SK-N-SH treated with all-trans-retinoic acid at 6 μM for 48 hours (cell line): ENCODE results near the gene DOLK.
"Not testable (repeated sequence)": the region's sequence is repeated elsewhere in the genome, so short reads cannot be mapped to it uniquely, and the experiment has no call there.

Experiments
- ATAC-seq: fragments of 200-7000 bp; cut with Tn5 transposase; 3 replicates; pipeline ENCODE4 v1.9.1; 2020; ENCODE audit warnings: mild to moderate bottlenecking, moderate library complexity
- ARNTL ChIP-seq: fragments of 450-650 bp; formaldehyde crosslinking; IDR thresholded peaks from 2 replicates; pipeline ENCODE4 v1.5.0; 2020; ENCODE audit warnings: low read depth, mild to moderate bottlenecking, moderate library complexity, borderline replicate concordance
- CSDC2 ChIP-seq: fragments of 250-450 bp; sonication (Bioruptor Pico); IDR thresholded peaks from 2 replicates; pipeline ENCODE4 v1.5.0; 2020; ENCODE audit warnings: mild to moderate bottlenecking, moderate library complexity
- ESRRG ChIP-seq: fragments of 250-450 bp; sonication (Bioruptor Pico); IDR thresholded peaks from 2 replicates; pipeline ENCODE4 v1.6.1; 2021; ENCODE audit warnings: mild to moderate bottlenecking
- GLIS3 ChIP-seq: fragments of 250-450 bp; sonication (Bioruptor Pico); IDR thresholded peaks from 2 replicates; pipeline ENCODE4 v1.5.0; 2020; ENCODE audit warnings: mild to moderate bottlenecking, moderate library complexity
- ISL1 ChIP-seq: fragments of 250-450 bp; sonication (Bioruptor Pico); IDR thresholded peaks from 2 replicates; pipeline ENCODE4 v2.1.2; 2022; ENCODE audit warnings: mild to moderate bottlenecking, moderate library complexity
- OSR1 ChIP-seq: fragments of 250-450 bp; sonication (Bioruptor Pico); IDR thresholded peaks from 2 replicates; pipeline ENCODE4 v1.8.0; 2022; ENCODE audit warnings: moderate library complexity, mild to moderate bottlenecking, inconsistent platforms
- PPARA ChIP-seq: fragments of 250-450 bp; sonication (Bioruptor Pico); IDR thresholded peaks from 2 replicates; pipeline ENCODE4 v1.5.0; 2020; ENCODE audit warnings: mild to moderate bottlenecking, borderline replicate concordance
- RARB ChIP-seq: fragments of 250-450 bp; sonication (Bioruptor Pico); IDR thresholded peaks from 2 replicates; pipeline ENCODE4 v1.8.0; 2021; ENCODE audit warnings: mild to moderate bottlenecking, moderate library complexity
- SNAI2 ChIP-seq: fragments of 250-450 bp; sonication (Bioruptor Pico); IDR thresholded peaks from 2 replicates; pipeline ENCODE4 v1.5.0; 2020; ENCODE audit warnings: mild to moderate bottlenecking, moderate library complexity
- TCF4 ChIP-seq: fragments of 250-450 bp; sonication (Bioruptor Pico); IDR thresholded peaks from 2 replicates; pipeline ENCODE4 v1.8.0; 2021; ENCODE audit warnings: mild to moderate bottlenecking, moderate library complexity, borderline replicate concordance
- TOX ChIP-seq: fragments of 250-450 bp; sonication (Bioruptor Pico); IDR thresholded peaks from 2 replicates; pipeline ENCODE4 v1.8.0; 2021; ENCODE audit warnings: mild to moderate bottlenecking, moderate library complexity, borderline replicate concordance
- ZC3H10 ChIP-seq: fragments of 250-450 bp; sonication (Bioruptor Pico); IDR thresholded peaks from 2 replicates; pipeline ENCODE4 v1.5.1; 2021; ENCODE audit warnings: mild to moderate bottlenecking, moderate library complexity
- ZFP3 ChIP-seq: fragments of 250-450 bp; sonication (Bioruptor Pico); IDR thresholded peaks from 2 replicates; pipeline ENCODE4 v1.5.0; 2020; ENCODE audit warnings: mild to moderate bottlenecking, moderate library complexity
- ZFP30 ChIP-seq: fragments of 450-650 bp; formaldehyde crosslinking; IDR thresholded peaks from 2 replicates; pipeline ENCODE4 v1.5.0; 2022; ENCODE audit warnings: mild to moderate bottlenecking, moderate library complexity
- ZNF565 ChIP-seq: fragments of 450-650 bp; formaldehyde crosslinking; conservative IDR thresholded peaks from 2 replicates; pipeline ENCODE4 v1.5.0; 2020; ENCODE audit warnings: low read depth, mild to moderate bottlenecking, moderate library complexity
- ZNF70 ChIP-seq: fragments of 450-650 bp; formaldehyde crosslinking; IDR thresholded peaks from 2 replicates; pipeline ENCODE4 v1.5.0; 2020; ENCODE audit warnings: mild to moderate bottlenecking, moderate library complexity
- ZNF8 ChIP-seq: fragments of 450-650 bp; formaldehyde crosslinking; IDR thresholded peaks from 2 replicates; pipeline ENCODE4 v1.5.0; 2020; ENCODE audit warnings: mild to moderate bottlenecking, moderate library complexity
- TF ChIP-seq, protein P1 (sequence below): fragments of 250-450 bp; sonication (Bioruptor Pico); IDR thresholded peaks from 2 replicates; pipeline ENCODE4 v1.8.0; 2020; ENCODE audit warnings: mild to moderate bottlenecking, moderate library complexity, borderline replicate concordance
- TF ChIP-seq, protein P2 (sequence below): fragments of 250-450 bp; sonication (Bioruptor Pico); IDR thresholded peaks from 2 replicates; pipeline ENCODE4 v1.5.1; 2021; ENCODE audit warnings: mild to moderate bottlenecking, moderate library complexity
- TF ChIP-seq, protein P3 (sequence below): fragments of 250-450 bp; sonication (Bioruptor Pico); IDR thresholded peaks from 2 replicates; pipeline ENCODE4 v1.5.0; 2020; ENCODE audit warnings: mild to moderate bottlenecking, moderate library complexity
- TF ChIP-seq, protein P4 (sequence below): fragments of 250-450 bp; sonication (Bioruptor Pico); IDR thresholded peaks from 2 replicates; pipeline ENCODE4 v1.8.0; 2021; ENCODE audit warnings: low read depth, mild to moderate bottlenecking, moderate library complexity, borderline replicate concordance
- TF ChIP-seq, protein P5 (sequence below): fragments of 250-450 bp; sonication (Bioruptor Pico); IDR thresholded peaks from 2 replicates; pipeline ENCODE4 v1.5.1; 2020; ENCODE audit warnings: low read depth, mild to moderate bottlenecking, moderate library complexity

DOLK gene

DNA sequence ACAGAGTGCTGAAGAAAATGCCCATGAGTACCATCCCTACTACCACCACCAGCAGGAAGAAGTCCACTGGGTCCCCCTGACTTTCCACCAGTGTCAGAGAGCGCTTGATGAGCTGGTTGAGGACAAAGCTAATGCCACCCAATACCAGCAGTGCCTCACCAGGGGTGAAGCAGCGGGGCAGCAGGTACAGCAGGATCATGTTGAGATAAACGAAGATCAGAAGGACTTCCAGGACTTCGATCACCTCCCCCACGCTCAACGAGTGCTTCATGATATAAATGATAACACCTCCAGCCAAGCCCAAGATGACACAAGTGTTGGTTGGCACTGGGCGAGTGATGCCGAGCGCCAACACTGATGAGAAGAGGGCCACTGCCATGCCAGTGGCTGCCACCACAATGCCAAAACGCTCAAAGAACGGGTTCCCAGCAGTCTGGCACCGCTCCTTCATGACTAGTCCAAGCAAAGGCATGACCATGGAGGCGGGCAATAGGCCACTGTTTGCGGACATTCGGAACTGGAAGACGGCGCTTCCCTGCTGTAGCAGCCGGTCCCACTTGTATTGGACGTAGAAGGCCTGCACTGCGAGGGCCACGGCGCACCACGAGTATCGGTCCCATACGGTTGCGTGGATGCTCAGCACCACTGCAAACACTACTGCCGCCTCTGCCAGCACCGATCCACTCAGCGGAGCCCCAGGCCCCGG lies 679 bp downstream of the DOLK start:
- ATAC-seq: peak; percentile 50
- TF ChIP-seq, protein P1, sequence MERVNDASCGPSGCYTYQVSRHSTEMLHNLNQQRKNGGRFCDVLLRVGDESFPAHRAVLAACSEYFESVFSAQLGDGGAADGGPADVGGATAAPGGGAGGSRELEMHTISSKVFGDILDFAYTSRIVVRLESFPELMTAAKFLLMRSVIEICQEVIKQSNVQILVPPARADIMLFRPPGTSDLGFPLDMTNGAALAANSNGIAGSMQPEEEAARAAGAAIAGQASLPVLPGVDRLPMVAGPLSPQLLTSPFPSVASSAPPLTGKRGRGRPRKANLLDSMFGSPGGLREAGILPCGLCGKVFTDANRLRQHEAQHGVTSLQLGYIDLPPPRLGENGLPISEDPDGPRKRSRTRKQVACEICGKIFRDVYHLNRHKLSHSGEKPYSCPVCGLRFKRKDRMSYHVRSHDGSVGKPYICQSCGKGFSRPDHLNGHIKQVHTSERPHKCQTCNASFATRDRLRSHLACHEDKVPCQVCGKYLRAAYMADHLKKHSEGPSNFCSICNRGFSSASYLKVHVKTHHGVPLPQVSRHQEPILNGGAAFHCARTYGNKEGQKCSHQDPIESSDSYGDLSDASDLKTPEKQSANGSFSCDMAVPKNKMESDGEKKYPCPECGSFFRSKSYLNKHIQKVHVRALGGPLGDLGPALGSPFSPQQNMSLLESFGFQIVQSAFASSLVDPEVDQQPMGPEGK (CRISPR knock-in tag): no peak
- TF ChIP-seq ESRRG (CRISPR knock-in tag) (no peak), SNAI2 (CRISPR knock-in tag) (no peak), ZNF8 (CRISPR knock-in tag) (no peak), ZC3H10 (CRISPR knock-in tag) (no peak), RARB (no peak), ZFP30 (CRISPR knock-in tag) (no peak), ZNF565 (CRISPR knock-in tag) (no peak), ZFP3 (no peak), OSR1 (CRISPR knock-in tag) (no peak), ARNTL (CRISPR knock-in tag) (no peak), ZNF70 (CRISPR knock-in tag) (no peak), GLIS3 (CRISPR knock-in tag) (no peak)
- TF ChIP-seq, protein P2, sequence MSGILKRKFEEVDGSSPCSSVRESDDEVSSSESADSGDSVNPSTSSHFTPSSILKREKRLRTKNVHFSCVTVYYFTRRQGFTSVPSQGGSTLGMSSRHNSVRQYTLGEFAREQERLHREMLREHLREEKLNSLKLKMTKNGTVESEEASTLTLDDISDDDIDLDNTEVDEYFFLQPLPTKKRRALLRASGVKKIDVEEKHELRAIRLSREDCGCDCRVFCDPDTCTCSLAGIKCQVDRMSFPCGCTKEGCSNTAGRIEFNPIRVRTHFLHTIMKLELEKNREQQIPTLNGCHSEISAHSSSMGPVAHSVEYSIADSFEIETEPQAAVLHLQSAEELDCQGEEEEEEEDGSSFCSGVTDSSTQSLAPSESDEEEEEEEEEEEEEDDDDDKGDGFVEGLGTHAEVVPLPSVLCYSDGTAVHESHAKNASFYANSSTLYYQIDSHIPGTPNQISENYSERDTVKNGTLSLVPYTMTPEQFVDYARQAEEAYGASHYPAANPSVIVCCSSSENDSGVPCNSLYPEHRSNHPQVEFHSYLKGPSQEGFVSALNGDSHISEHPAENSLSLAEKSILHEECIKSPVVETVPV (CRISPR knock-in tag): no peak
- TF ChIP-seq, protein P3, sequence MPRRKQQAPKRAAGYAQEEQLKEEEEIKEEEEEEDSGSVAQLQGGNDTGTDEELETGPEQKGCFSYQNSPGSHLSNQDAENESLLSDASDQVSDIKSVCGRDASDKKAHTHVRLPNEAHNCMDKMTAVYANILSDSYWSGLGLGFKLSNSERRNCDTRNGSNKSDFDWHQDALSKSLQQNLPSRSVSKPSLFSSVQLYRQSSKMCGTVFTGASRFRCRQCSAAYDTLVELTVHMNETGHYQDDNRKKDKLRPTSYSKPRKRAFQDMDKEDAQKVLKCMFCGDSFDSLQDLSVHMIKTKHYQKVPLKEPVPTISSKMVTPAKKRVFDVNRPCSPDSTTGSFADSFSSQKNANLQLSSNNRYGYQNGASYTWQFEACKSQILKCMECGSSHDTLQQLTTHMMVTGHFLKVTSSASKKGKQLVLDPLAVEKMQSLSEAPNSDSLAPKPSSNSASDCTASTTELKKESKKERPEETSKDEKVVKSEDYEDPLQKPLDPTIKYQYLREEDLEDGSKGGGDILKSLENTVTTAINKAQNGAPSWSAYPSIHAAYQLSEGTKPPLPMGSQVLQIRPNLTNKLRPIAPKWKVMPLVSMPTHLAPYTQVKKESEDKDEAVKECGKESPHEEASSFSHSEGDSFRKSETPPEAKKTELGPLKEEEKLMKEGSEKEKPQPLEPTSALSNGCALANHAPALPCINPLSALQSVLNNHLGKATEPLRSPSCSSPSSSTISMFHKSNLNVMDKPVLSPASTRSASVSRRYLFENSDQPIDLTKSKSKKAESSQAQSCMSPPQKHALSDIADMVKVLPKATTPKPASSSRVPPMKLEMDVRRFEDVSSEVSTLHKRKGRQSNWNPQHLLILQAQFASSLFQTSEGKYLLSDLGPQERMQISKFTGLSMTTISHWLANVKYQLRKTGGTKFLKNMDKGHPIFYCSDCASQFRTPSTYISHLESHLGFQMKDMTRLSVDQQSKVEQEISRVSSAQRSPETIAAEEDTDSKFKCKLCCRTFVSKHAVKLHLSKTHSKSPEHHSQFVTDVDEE (CRISPR knock-in tag): no peak
- TF ChIP-seq, protein P4, sequence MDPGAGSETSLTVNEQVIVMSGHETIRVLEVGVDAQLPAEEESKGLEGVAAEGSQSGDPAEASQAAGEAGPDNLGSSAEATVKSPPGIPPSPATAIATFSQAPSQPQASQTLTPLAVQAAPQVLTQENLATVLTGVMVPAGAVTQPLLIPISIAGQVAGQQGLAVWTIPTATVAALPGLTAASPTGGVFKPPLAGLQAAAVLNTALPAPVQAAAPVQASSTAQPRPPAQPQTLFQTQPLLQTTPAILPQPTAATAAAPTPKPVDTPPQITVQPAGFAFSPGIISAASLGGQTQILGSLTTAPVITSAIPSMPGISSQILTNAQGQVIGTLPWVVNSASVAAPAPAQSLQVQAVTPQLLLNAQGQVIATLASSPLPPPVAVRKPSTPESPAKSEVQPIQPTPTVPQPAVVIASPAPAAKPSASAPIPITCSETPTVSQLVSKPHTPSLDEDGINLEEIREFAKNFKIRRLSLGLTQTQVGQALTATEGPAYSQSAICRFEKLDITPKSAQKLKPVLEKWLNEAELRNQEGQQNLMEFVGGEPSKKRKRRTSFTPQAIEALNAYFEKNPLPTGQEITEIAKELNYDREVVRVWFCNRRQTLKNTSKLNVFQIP: no peak
- TF ChIP-seq, protein P5, sequence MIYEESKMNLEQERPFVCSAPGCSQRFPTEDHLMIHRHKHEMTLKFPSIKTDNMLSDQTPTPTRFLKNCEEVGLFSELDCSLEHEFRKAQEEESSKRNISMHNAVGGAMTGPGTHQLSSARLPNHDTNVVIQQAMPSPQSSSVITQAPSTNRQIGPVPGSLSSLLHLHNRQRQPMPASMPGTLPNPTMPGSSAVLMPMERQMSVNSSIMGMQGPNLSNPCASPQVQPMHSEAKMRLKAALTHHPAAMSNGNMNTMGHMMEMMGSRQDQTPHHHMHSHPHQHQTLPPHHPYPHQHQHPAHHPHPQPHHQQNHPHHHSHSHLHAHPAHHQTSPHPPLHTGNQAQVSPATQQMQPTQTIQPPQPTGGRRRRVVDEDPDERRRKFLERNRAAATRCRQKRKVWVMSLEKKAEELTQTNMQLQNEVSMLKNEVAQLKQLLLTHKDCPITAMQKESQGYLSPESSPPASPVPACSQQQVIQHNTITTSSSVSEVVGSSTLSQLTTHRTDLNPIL (CRISPR knock-in tag): no peak

DNA sequence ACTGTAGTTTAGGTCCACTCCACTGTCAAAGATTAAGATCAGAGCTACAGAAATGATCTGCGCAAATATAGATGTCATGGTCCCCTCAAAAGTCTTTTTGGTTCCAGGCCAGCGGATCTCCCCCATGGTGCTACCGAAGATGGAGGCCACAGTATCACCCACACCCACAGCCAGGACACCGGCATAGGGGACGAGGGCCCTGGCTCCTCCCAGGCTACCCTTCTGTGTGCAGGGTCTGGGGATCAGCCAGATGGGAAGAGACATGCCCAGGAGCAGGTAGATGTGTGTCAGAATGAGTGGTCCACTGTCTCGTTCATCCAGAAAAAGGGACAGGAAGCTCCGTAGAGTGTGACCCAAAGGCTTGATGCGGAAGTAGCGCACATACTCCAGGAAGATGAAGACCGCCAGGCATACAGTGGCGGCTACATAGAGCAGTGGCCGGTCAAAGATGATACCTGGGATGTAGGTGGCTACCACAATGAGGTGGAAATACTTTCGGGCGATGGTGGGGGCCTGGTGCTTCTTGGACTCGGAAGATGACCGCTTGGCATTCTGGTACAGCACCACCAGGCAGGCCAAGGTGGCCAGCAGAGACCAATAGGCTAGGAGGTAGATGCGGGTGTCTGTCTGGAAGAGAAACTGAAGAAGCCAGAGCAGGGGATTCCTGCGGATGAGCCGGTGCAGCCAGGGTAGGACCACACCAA lies 1.5 kb downstream of the DOLK start:
- ATAC-seq: no peak

DNA sequence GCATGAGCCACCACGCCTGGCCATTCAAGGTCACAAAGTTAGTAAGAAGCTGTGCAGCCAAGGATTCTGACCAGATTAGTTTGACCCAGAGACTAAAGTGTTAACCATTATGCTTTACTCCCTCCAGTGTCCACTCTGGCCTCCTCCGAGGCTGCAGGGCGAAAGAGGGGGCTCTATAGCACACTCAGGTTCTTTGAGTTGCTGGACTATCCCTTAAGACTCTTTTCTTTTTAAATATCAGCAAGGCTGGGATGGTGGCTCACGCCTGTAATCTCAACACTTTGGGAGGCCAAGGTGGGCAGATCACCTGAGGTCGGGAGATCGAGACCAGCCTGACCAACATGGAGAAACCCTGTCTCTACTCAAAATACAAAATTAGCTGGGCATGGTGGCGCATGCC lies 2.4 kb downstream of the DOLK start:
- not testable (repeated sequence) for ATAC-seq

More for the DNA sequence above, 1.5 kb downstream of the DOLK start:
- TF ChIP-seq RARB: no peak
- no peak for TF ChIP-seq TOX (CRISPR knock-in tag)
- TF ChIP-seq PPARA (CRISPR knock-in tag): no peak
- TF ChIP-seq SNAI2 (CRISPR knock-in tag): no peak
- TF ChIP-seq, protein P3 (CRISPR knock-in tag): no peak
- TF ChIP-seq CSDC2 (CRISPR knock-in tag): no peak
- TF ChIP-seq ZC3H10 (CRISPR knock-in tag): no peak
- no peak for TF ChIP-seq ZNF8 (CRISPR knock-in tag)
- TF ChIP-seq GLIS3 (CRISPR knock-in tag): no peak
- TF ChIP-seq ISL1 (CRISPR knock-in tag): no peak
- TF ChIP-seq ZNF70 (CRISPR knock-in tag): no peak
- no peak for TF ChIP-seq TCF4 (CRISPR knock-in tag)
- TF ChIP-seq ZNF565 (CRISPR knock-in tag): no peak
- TF ChIP-seq, protein P5 (CRISPR knock-in tag): no peak
